C4-2B (cell line): ENCODE measurements around the gene ELMO1.

Experiments used
- ZFX ChIP-seq: fragments of 450-650 bp; IDR thresholded peaks from 2 replicates; pipeline ENCODE4 v1.6.1; 2017
- TF ChIP-seq, protein P1 (sequence below): fragments of 450-650 bp; conservative IDR thresholded peaks from 2 replicates; pipeline ENCODE4 v1.5.1; 2017; ENCODE audit warnings: mild to moderate bottlenecking

- TF ChIP-seq, protein P1, sequence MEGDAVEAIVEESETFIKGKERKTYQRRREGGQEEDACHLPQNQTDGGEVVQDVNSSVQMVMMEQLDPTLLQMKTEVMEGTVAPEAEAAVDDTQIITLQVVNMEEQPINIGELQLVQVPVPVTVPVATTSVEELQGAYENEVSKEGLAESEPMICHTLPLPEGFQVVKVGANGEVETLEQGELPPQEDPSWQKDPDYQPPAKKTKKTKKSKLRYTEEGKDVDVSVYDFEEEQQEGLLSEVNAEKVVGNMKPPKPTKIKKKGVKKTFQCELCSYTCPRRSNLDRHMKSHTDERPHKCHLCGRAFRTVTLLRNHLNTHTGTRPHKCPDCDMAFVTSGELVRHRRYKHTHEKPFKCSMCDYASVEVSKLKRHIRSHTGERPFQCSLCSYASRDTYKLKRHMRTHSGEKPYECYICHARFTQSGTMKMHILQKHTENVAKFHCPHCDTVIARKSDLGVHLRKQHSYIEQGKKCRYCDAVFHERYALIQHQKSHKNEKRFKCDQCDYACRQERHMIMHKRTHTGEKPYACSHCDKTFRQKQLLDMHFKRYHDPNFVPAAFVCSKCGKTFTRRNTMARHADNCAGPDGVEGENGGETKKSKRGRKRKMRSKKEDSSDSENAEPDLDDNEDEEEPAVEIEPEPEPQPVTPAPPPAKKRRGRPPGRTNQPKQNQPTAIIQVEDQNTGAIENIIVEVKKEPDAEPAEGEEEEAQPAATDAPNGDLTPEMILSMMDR: no peak
- TF ChIP-seq ZFX: no peak
Observed at GRCh38 chr7:37084303-37084702, 364.4 kb downstream of the ELMO1 start.
